CD4-positive, alpha-beta T cell treated with Interleukin-12 subunit alpha and Interleukin-12 subunit beta, for 1 hour (primary cell): Measurements from ENCODE around the gene KRT35.

Experiments
- DNase-seq: peaks from one replicate; pipeline ENCODE4 v3.0.0-alpha.2; 2020

Gene KRT35

GRCh38 chr17:41511116-41511515 lies 30.2 kb upstream of the KRT35 start:
- DNase-seq, result no peak

GRCh38 chr17:41510251-41511065 lies 29.5 kb upstream of the KRT35 start:
- DNase-seq, result no peak

DNA sequence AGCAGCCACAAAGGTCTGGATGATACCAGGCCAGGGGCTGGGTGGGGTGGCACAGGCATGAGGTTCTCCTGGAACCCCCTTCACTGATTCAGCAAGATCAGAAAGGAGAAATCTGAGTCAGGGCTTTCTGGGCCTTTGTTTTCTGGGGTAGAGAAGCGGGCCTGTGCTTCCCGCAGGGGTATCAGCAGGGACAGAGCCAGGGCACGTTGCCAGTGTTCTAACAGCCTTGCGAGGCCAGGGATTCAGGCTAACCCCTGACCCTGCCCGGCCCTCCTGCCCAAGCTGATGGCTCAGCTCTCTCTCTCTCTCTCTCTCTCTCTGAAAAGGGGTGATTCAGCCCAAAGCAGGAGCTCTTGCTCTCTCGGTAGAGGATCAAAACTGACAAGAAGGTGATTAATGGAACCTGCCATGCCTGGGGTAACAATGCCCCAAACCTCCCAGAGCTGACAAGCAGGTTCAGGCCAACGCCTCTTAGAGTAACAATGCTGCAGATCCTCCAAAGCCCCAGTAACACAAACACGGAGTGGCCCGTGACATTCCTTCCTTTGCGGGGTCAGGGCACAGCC lies 26.4 kb upstream of the KRT35 start:
- no peak for DNase-seq

DNA sequence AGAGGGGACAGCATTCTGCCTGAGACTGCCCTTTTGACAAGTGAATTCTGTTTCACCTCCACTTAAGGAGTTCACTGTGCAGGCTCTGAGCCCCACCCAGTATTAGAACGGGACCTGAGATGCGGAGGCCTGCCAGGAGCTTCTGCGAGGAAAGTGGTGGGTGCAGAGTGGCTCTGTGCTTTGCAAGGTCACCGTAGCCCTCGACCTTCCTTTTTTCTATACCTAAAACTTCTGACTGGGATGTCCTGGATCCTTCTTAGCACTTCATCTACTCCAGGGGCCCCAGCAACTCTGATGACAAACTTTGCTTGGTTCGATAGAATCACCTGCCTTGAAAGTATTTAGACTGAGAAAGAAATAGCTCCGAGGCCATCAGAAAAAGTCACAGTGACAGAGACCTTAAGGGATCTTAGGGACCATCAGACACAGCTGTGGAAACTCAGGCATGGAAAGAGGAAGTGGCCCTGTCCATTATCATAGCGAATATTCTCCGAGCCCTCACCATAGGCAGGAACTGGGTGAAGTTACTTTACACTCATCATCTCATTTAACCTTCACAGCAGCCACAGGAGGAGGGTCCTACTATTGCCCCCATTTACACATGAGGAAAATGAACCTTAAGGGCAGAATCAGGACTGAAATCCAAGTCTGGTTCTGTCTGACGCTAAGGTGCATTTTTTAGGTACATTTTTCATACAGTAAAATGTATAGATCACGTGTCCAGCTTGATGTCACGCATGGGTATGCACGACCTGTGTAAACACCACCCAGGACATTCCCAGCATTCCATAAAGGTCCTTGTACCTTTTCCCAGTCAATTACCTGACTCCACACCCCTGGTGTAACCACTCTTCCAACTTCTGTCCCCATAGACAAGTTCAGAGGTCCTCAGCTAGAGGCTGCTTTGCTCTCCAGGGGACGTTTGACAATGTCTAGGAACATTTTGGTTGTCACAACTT lies 25.1 kb upstream of the KRT35 start:
- DNase-seq, result no peak

DNA sequence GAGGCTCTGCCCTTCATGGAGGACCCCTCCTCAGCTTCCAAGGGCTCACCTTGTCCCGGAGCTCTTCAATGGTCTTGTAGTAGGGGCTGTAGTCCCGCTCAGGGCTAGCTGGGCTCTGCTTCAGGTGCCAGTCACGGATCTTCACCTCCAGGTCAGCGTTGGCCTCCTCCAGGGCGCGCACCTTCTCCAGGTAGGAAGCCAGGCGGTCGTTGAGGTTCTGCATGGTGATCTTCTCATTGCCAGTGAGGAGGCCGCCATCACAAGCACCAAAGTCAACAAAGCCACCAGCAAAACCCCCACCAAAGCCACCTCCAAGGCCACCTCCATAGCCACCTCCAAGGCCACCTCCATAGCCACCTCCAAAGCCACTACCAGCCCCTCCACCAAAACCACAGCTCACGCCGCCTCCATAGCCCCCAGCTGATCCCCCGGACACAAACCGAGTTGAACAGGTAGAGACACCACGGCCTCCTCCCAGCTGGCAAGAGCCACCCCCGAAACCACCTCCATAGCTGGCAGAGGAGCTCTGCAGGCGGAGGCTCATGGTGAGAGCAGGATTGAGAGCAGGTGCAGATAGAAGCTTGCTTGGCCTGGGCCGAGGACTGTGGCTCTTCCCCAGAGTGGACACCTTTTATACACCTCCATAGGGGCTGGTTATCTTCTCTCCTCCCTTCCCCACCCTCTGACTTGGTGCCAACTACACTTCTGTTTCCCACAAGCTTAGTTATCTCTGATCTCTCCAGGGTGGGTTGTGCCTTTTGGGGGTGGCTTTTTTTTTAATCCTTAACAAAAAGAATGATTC lies 24.3 kb upstream of the KRT35 start, which contains the start of gene KRT13:
Gene KRT13 (minus strand): TSS at position 606 of the 802 bp plus-strand sequence. CDS start 62 bp downstream, at position 544.
- no peak for DNase-seq

DNA sequence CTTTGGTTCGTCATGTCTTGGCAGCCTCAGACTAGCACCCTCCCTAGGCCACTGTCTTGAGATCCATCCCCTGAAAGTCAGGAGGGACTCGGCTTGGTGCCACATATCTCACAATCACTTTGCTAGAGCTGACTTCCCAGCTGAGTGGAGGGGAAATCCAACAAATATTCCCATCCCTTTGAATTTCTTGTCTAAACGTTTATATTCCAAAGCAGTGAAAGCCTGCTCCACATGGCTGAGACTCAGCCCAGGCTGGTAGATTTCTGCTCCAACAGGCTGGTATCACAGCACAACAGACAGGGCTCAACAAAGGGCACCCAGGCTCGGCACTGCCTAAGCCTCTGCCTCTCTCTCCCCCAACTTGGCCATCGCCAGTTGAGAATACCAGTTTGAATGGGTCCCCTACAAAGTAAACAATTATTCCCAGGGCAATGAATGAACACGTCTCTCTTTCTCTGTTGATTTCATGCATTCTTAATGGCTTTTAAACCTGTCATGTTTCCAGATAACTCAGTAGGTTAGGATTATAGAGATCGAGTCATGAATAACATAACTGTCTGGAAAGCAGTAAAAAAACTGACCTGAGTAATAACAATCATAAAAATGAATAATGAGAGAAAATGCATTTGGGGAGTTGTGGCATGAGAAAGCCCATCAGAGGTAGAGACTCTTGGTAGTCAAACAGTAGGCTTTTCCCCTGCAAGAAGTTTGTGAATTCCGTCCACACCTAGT lies 23.5 kb upstream of the KRT35 start:
- no peak for DNase-seq

- DNase-seq, result no peak
Observed at GRCh38 chr17:41503202-41503601, 22.3 kb upstream of the KRT35 start.

GRCh38 chr17:41500131-41500911 lies 19.4 kb upstream of the KRT35 start:
- DNase-seq, result no peak

GRCh38 chr17:41499714-41500113 lies 18.8 kb upstream of the KRT35 start:
- DNase-seq, result no peak

- no peak for DNase-seq
Observed at GRCh38 chr17:41498276-41498675, 17.3 kb upstream of the KRT35 start.

DNA sequence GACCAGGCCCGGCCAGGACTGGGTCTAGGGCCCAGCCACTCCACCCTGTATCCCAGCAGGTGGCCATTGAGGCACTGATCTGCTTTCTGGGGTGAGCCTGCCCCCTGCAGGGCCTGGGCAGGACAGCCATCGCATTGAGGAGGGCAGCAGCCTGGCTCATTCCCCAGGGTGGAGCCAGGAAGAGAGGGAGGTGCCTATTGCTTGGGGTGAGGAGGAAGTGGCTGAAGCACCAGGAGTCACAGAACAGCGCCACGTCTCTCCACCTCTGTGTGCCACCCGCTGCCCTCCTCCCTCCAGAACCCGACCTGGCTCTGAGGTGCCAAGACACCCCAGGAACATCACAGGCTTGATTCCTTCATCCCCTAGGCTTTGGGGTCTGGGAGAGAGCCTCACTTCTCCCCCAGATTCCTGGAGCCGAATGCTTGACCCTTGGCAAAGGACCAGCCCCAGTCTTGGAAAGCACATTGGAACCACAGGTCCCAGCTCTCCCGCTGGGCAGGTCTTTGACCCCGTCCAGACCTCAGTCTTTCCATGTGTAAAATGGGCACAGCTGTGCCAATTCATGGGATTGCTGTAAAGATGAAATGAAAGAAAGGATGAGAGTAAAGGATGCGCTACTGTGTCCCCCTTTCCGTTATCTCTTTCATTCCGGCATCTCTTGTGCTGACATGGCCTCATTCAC lies 16.0 kb upstream of the KRT35 start:
- peak; percentile 67 for DNase-seq

DNA sequence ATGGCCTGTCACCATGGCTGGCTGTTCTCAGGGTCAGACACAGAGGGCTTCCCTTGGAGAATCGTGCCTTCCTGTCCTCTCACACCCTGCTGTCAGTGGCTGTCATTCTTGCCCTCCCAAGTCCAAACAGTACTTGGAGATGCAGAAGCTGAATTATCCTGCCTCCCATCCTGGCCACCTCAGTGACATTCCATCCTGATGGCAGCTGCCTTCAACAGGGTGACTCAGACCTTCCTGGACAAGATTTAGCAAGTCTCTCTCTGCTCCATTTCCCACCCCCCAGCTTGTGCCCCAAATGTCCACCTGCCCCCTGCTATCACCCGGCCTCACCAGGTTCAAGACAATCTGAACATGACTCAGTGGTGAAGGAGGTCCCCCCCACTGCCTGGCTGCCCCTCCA lies 13.6 kb upstream of the KRT35 start:
- DNase-seq, result no peak

GRCh38 chr17:41492771-41493170 lies 11.8 kb upstream of the KRT35 start:
- no peak for DNase-seq

- DNase-seq, result no peak
Observed at GRCh38 chr17:41492351-41492750, 11.4 kb upstream of the KRT35 start.

DNA sequence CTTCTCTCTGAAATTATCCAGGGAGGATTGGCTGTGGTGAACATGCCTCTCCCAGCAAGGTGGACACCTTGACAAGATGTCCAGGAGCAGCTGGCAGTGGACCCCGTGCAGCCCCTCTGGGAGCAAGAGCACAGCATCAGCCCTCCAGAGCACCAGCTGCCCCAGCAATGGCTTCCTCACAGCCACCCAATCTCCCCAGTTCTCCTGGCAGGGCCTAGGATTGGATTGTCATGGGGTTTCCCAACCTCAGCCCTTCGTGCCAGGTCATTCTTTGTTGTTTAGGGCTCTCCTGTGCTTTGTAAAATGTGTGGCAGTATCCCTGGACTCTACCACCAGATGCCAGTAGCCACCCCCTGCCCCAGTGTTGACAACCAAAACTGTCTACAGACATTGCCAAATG lies 10.5 kb upstream of the KRT35 start:
- DNase-seq, result no peak

DNA sequence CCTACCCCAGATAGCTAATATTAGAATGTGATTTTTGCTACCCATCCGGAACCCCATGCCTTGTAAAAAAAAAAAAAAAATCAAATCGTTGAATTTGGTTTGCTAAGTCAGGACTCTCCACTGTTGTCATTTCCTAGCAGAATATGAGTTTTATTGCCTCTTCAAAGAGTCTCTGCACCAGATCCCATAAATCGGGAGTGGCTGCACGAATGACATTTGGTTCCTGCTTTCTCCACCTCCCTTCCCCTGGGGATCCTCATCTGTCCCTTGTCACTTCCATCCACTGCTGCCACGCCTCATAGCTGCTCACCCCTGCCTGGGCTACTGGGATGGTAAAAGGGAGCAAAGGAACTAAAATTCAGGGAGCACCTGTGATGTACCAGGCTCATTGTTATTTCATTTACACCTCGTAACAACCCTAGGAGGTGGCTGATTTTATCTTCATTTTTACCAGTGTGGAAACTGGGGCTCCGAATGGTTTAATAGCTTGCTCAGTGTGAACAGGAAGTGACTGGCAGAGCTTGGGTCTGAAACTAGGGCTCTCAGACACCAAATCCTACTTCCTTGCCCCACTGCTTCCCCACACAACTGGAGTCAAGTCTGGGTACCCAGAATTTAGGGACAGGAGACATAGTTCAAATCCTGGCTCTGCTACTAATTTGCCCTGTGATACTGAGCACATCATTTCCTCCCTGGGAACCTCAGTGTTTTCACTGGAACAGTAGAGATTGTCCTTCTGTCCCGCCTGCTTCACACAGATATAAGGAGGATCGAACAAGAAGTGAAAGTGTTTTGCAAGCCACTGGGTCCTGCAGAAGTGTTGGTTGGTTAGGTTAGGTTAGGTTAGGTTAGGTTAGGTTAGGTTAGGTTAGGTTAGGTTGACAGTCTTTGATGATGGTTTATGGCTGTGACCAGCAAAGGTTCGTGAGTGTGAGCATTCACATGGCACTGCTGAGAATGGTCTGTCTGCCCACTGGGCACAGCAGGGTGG lies 9.3 kb upstream of the KRT35 start:
- DNase-seq, result no peak

GRCh38 chr17:41489531-41489930 lies 8.6 kb upstream of the KRT35 start, which contains the start of gene KRT36:
TSS of gene KRT36 (minus strand) at chr17:41489910. CDS start at chr17:41489864, 46 bp downstream.
- DNase-seq, result no peak

GRCh38 chr17:41486809-41487530 lies 6.0 kb upstream of the KRT35 start:
- peak; percentile 9 for DNase-seq
